Measurements from ENCODE around the gene SIRPG. TPM values are rescaled to one million over a fixed set of nuclear protein-coding genes. Genes with fewer than 3 reads are reported as not detected.
"Not testable (repeated sequence)": the region's sequence is repeated elsewhere in the genome, so short reads cannot be mapped to it uniquely, and the experiment has no call there.

SIRPG gene
- not detected for total RNA-seq
- long read RNA-seq = 0 reads

- DNase-seq = no peak
- ATAC-seq (ENCODE audit: poor library complexity) = no peak
- intact Hi-C loops (cut with DNase I) = no loop called here
These were observed at the start of gene SIRPG for GRCh38 chr20:1657556-1658334. Gene SIRPG (minus strand): TSS chr20:1657779. CDS start chr20:1657714, 65 bp downstream.

GRCh38 chr20:1706887-1707286 lies 49.3 kb upstream of the SIRPG start:
- ATAC-seq (ENCODE audit: poor library complexity); intact Hi-C loops (cut with DNase I); DNase-seq: not testable (repeated sequence)

- intact Hi-C loops (cut with DNase I) = no loop called here
- no peak for ATAC-seq (ENCODE audit: poor library complexity)
- no peak for DNase-seq
These were observed 48.5 kb upstream of the SIRPG start for GRCh38 chr20:1706079-1706478.

GRCh38 chr20:1702855-1703254 lies 45.3 kb upstream of the SIRPG start:
- DNase-seq (no peak), ATAC-seq (ENCODE audit: poor library complexity) (no peak)
- intact Hi-C loops (cut with DNase I) = no loop called here

- DNase-seq = no peak
- ATAC-seq (ENCODE audit: poor library complexity) = no peak
- intact Hi-C loops (cut with DNase I) = no loop called here
These were observed 44.7 kb upstream of the SIRPG start for GRCh38 chr20:1702328-1702727.

GRCh38 chr20:1700990-1701389 lies 43.4 kb upstream of the SIRPG start:
- no peak for ATAC-seq (ENCODE audit: poor library complexity)
- intact Hi-C loops (cut with DNase I) = no loop called here
- no peak for DNase-seq

- DNase-seq (no peak), ATAC-seq (ENCODE audit: poor library complexity) (no peak)
- intact Hi-C loops (cut with DNase I) = loop anchor here (2.0 kb wide), 1 partner anchor 37 kb away; no protein-coding TSS in a partner anchor
These were observed 40.0 kb upstream of the SIRPG start for GRCh38 chr20:1697592-1697991.

- no peak for ATAC-seq (ENCODE audit: poor library complexity)
- intact Hi-C loops (cut with DNase I) = loop anchor here (2.0 kb wide), 1 partner anchor 36 kb away; no protein-coding TSS in a partner anchor
- no peak for DNase-seq
These were observed 39.1 kb upstream of the SIRPG start for GRCh38 chr20:1696521-1697209.

GRCh38 chr20:1694672-1695071 lies 37.1 kb upstream of the SIRPG start:
- no peak for ATAC-seq (ENCODE audit: poor library complexity)
- intact Hi-C loops (cut with DNase I) = no loop called here

GRCh38 chr20:1693427-1693826 lies 35.8 kb upstream of the SIRPG start:
- DNase-seq = no peak
- intact Hi-C loops (cut with DNase I) = no loop called here
- ATAC-seq (ENCODE audit: poor library complexity) = no peak

More at GRCh38 chr20:1694672-1695071, 37.1 kb upstream of the SIRPG start:
- DNase-seq = no peak

- DNase-seq = no peak
- intact Hi-C loops (cut with DNase I) = no loop called here
- ATAC-seq (ENCODE audit: poor library complexity) = no peak
These were observed 32.1 kb upstream of the SIRPG start for GRCh38 chr20:1689721-1690120.

- DNase-seq (no peak), ATAC-seq (ENCODE audit: poor library complexity) (no peak)
- intact Hi-C loops (cut with DNase I) = no loop called here
These were observed 31.4 kb upstream of the SIRPG start for GRCh38 chr20:1688886-1689538.

GRCh38 chr20:1687053-1687452 lies 29.5 kb upstream of the SIRPG start:
- ATAC-seq (ENCODE audit: poor library complexity) = no peak
- DNase-seq = no peak
- intact Hi-C loops (cut with DNase I) = no loop called here

- ATAC-seq (ENCODE audit: poor library complexity) (no peak), DNase-seq (no peak)
- intact Hi-C loops (cut with DNase I) = no loop called here
These were observed 28.7 kb upstream of the SIRPG start for GRCh38 chr20:1686151-1686748.

- ATAC-seq (ENCODE audit: poor library complexity) (no peak), DNase-seq (no peak)
- intact Hi-C loops (cut with DNase I) = no loop called here
These were observed 27.9 kb upstream of the SIRPG start for GRCh38 chr20:1685304-1686052.

- no peak for ATAC-seq (ENCODE audit: poor library complexity)
- intact Hi-C loops (cut with DNase I) = no loop called here
- no peak for DNase-seq
These were observed 27.3 kb upstream of the SIRPG start for GRCh38 chr20:1684872-1685271.

- no peak for ATAC-seq (ENCODE audit: poor library complexity)
- intact Hi-C loops (cut with DNase I) = no loop called here
- no peak for DNase-seq
These were observed 19.1 kb upstream of the SIRPG start for GRCh38 chr20:1676650-1677049.

- intact Hi-C loops (cut with DNase I) = no loop called here
- DNase-seq = no peak
- no peak for ATAC-seq (ENCODE audit: poor library complexity)
These were observed 17.6 kb upstream of the SIRPG start for GRCh38 chr20:1674990-1675780.

Data from Right ventricle myocardium superior (tissue), 1 donor.